Sigmoid colon (tissue), 7 donors: ENCODE results near the gene EMC10. TPM values are rescaled to one million over a fixed set of nuclear protein-coding genes. Genes with fewer than 3 reads are reported as not detected.

Source experiments
- DNase-seq: peaks from one replicate; pipeline ENCODE4 v3.0.0-alpha.2; 2019
- H3K27ac ChIP-seq, 4 donors: fragments of 200-600 bp; sonication (generic); one replicate each; pipeline ENCODE4 v1.5.1; 2016 to 2019; ENCODE audit warnings: mild to moderate bottlenecking in 1 of 4
- H3K27me3 ChIP-seq, 3 donors: fragments of 200-600 bp; sonication (generic); one replicate each; pipeline ENCODE4 v1.5.1; 2019; ENCODE audit warnings: mild to moderate bottlenecking in 1 of 3
- H3K36me3 ChIP-seq, 4 donors: fragments of 200-600 bp; sonication (generic); one replicate each; pipeline ENCODE4 v1.5.1; 2016 to 2019
- H3K4me1 ChIP-seq, 4 donors: fragments of 200-600 bp; sonication (generic); one replicate each; pipeline ENCODE4 v1.5.1; 2017 to 2019
- H3K4me3 ChIP-seq, 4 donors: fragments of 200-600 bp; sonication (generic); one replicate each; pipeline ENCODE4 v1.5.1; 2017 to 2019; ENCODE audit warnings: mild to moderate bottlenecking in 2 of 4, moderate library complexity in 1 of 4
- H3K9me3 ChIP-seq, 4 donors: fragments of 200-600 bp in 3 of 4; sonication (generic) in 3 of 4; one replicate each; pipeline versions ENCODE4 v1.5.1 to v1.6.1; 2013 to 2019
- CTCF ChIP-seq, 4 experiments: fragments of 450-650 bp in 3 of 4; fragments of 200-600 bp in 1 of 4; IDR thresholded peaks; one replicate each; pipeline ENCODE4 v1.5.1; 2016 to 2019; ENCODE audit warnings: antibody characterized with exemption in 4 of 4, mild to moderate bottlenecking in 3 of 4, moderate library complexity in 2 of 4
- EP300 ChIP-seq, 4 donors: sonication (generic); formaldehyde crosslinking; IDR thresholded peaks; one replicate each; pipeline ENCODE4 v1.6.1; 2017; ENCODE audit warnings: antibody characterized with exemption in 4 of 4
- POLR2A ChIP-seq, 2 donors: fragments of 450-650 bp; IDR thresholded peaks; one replicate each; pipeline ENCODE4 v1.6.1; 2016; ENCODE audit warnings: antibody characterized with exemption in 2 of 2, mild to moderate bottlenecking in 2 of 2, moderate library complexity in 2 of 2
- POLR2AphosphoS5 ChIP-seq, 4 donors: sonication (generic); formaldehyde crosslinking; IDR thresholded peaks; one replicate each; pipeline ENCODE4 v1.6.1; 2017; ENCODE audit warnings: antibody characterized with exemption in 4 of 4
- WGBS, 2 donors: extraction: QIAGEN DNeasy Blood & Tissue Kit; methylation state at CpG; one replicate each; pipeline ENCODE4 v1.1.7; 2013; 5-methylcytosine and 5-hydroxymethylcytosine counted together
- intact Hi-C: fragments of 100-400 bp; cut with DNase I; formaldehyde crosslinking; loops from one replicate; pipeline ENCODE4 v1.15.1; 2023
- polyA plus RNA-seq, 3 donors: library from polyadenylated mRNA; stranded (reverse); fragments of 200-250 nt; gene quantifications; one replicate each; pipeline ENCODE4 v1.2.3, GENCODE V29; 2013
- total RNA-seq, 4 donors: library from RNA; depleted of rRNA; stranded (reverse); fragments of >200 nt; gene quantifications; one replicate each; pipeline ENCODE4 v1.1.0, GENCODE V29; 2016
- donor health status: healthy with polysubstance abuse.
- donor health status: Bipolar disorder and iron deficiency.
- donor health status: healthy.

Gene EMC10
- total and polyA plus RNA-seq, 7 donors: 34.2 to 140 (median 41.8) TPM

- Histone ChIP-seq H3K4me1 (peaks cover 0 to 15% (median 9%) of the 10 kb centered on the region in 4 donors), H3K4me3 (peak overlapping the region; percentile 56 to 94 (median 80)), H3K27me3 (peaks cover 0 to 7% (median 0%) of the 10 kb centered on the region in 3 donors), H3K36me3 (peaks cover 0 to 7% (median 0%) of the 10 kb centered on the region in 4 donors), H3K9me3 (no peaks in the 10 kb centered on the region), H3K27ac (peak overlapping the region; percentile 76 to 80 (median 78))
- intact Hi-C loops: loop anchor here (1.0 to 10.0 kb wide), 3 partner anchors 34 to 214 kb away; partner anchors contain the start of genes CLEC11A, EMC10 and GARIN5A
- DNase-seq: no peak
- 9% methylated on average over 10 of the region's 10 CpGs for WGBS, 2 donors
- TF ChIP-seq POLR2AphosphoS5 (IDR thresholded peaks at IDR 0.05) (no peak), CTCF (IDR thresholded peaks at IDR 0.05) (no peak), EP300 (IDR thresholded peaks at IDR 0.05) (no peak)
Observed at GRCh38 chr19:50510700-50511068, 34.4 kb downstream of the EMC10 start.

GRCh38 chr19:50511069-50511822, 34.9 kb downstream of the EMC10 start, which contains the start of gene JOSD2:
TSS of gene JOSD2 (minus strand) at chr19:50511191. CDS start at chr19:50510431, 760 bp downstream.
- peaks cover 0 to 10% (median 0%) of the 10 kb centered on the region in 3 donors for H3K27me3 ChIP-seq
- TF ChIP-seq EP300 (IDR thresholded peaks at IDR 0.05) (peak in 1 of 4 donors; percentile 50), POLR2A (IDR thresholded peaks at IDR 0.05) (peak in 1 of 2 donors; percentile 62), CTCF (IDR thresholded peaks at IDR 0.05) (no peak), POLR2AphosphoS5 (IDR thresholded peaks at IDR 0.05) (peak; percentile 56 to 84 (median 76))
- peak within 1 kb of the TSS; percentile 56 to 94 (median 80) for H3K4me3 ChIP-seq
- no peaks in the 10 kb centered on the region for H3K9me3 ChIP-seq
- intact Hi-C loops: loop anchor here (1.0 to 10.0 kb wide), 3 partner anchors 35 to 214 kb away; partner anchors contain the start of genes CLEC11A, EMC10 and GARIN5A
- H3K36me3 ChIP-seq: peaks cover 0 to 2% (median 0%) of the 10 kb centered on the region in 4 donors
- peak; percentile 99 for DNase-seq
- WGBS, 2 donors: 2% methylated on average over 69 of the region's 69 CpGs
- peaks cover 0 to 15% (median 9%) of the 10 kb centered on the region in 4 donors for H3K4me1 ChIP-seq
- peak within 1 kb of the TSS; percentile 76 to 80 (median 78) for H3K27ac ChIP-seq

GRCh38 chr19:50512112-50512998, 36.0 kb downstream of the EMC10 start:
- Histone ChIP-seq H3K4me1 (peaks cover 0 to 15% (median 9%) of the 10 kb centered on the region in 4 donors), H3K27me3 (peaks cover 0 to 14% (median 0%) of the 10 kb centered on the region in 3 donors), H3K4me3 (peak overlapping the region in 1 of 4 donors; percentile 88), H3K9me3 (no peaks in the 10 kb centered on the region), H3K27ac (peak overlapping the region in 2 of 4 donors; percentile 76 to 77), H3K36me3 (no peaks in the 10 kb centered on the region)
- TF ChIP-seq EP300 (IDR thresholded peaks at IDR 0.05): no peak
- no peak for TF ChIP-seq POLR2AphosphoS5 (IDR thresholded peaks at IDR 0.05)
- no peak for TF ChIP-seq CTCF (IDR thresholded peaks at IDR 0.05)
- TF ChIP-seq POLR2A (IDR thresholded peaks at IDR 0.05): no peak
- no peak for DNase-seq
- WGBS, 2 donors: 83 to 91% methylated on average over 36 of the region's 36 CpGs
- intact Hi-C loops: loop anchor here (10.0 kb wide), 1 partner anchor 212 kb away; the partner anchor contains the start of gene CLEC11A

GRCh38 chr19:50512999-50513745, 36.9 kb downstream of the EMC10 start:
- WGBS, 2 donors: 44 to 74% methylated on average over 12 of the region's 12 CpGs
- Histone ChIP-seq H3K27ac (no peak overlapping the region), H3K4me3 (no peak overlapping the region), H3K4me1 (peaks cover 0 to 15% (median 9%) of the 10 kb centered on the region in 4 donors), H3K27me3 (peaks cover 0 to 14% (median 0%) of the 10 kb centered on the region in 3 donors), H3K9me3 (no peaks in the 10 kb centered on the region), H3K36me3 (no peaks in the 10 kb centered on the region)
- no peak for DNase-seq
- intact Hi-C loops: loop anchor here (10.0 kb wide), 1 partner anchor 212 kb away; the partner anchor contains the start of gene CLEC11A
- TF ChIP-seq CTCF (IDR thresholded peaks at IDR 0.05) (no peak), EP300 (IDR thresholded peaks at IDR 0.05) (no peak), POLR2A (IDR thresholded peaks at IDR 0.05) (no peak), POLR2AphosphoS5 (IDR thresholded peaks at IDR 0.05) (no peak)
